OCI-LY3 (cell line): ENCODE results near the gene MDGA2.

Experiments used
- H2AFZ ChIP-seq: fragments of 200-600, 300-600 bp; shearing (Covaris generic); 2 replicates; pipeline ENCODE4 v1.6.0; 2014; ENCODE audit warnings: antibody characterized with exemption, low read depth, low read length
- H3K27ac ChIP-seq: fragments of 200-600, 300-600 bp; sonication (generic); 2 replicates; pipeline ENCODE4 v1.5.1; 2014; ENCODE audit warnings: mild to moderate bottlenecking, low read length, moderate library complexity, mixed read lengths
- H3K27me3 ChIP-seq: fragments of 200-600, 300-600 bp; sonication (generic); 2 replicates; pipeline ENCODE4 v1.6.1; 2014; ENCODE audit warnings: low read depth, low read length, mixed read lengths
- H3K36me3 ChIP-seq: fragments of 200-600, 300-600 bp; sonication (generic); replicated peaks from 2 replicates; pipeline ENCODE3; 2014; ENCODE audit warnings: low read depth, low read length, mixed read lengths
- H3K4me1 ChIP-seq: fragments of 300-600, 200-600 bp; sonication (generic); 2 replicates; pipeline ENCODE4 v1.6.1; 2014; ENCODE audit warnings: low read length, mixed read lengths
- H3K4me2 ChIP-seq: fragments of 200-600, 300-600 bp; sonication (generic); 2 replicates; pipeline ENCODE4 v1.6.1; 2014; ENCODE audit warnings: low read length, mixed read lengths
- H3K4me3 ChIP-seq: fragments of 300-600, 200-600 bp; sonication (generic); 2 replicates; pipeline ENCODE4 v1.5.1; 2014; ENCODE audit warnings: antibody characterized with exemption, mild to moderate bottlenecking, low read length, moderate library complexity
- H3K79me2 ChIP-seq: fragments of 300-600, 200-600 bp; shearing (Covaris generic); 2 replicates; pipeline ENCODE4 v1.6.1; 2014; ENCODE audit warnings: mild to moderate bottlenecking, low read length, mixed read lengths
- H3K9ac ChIP-seq: fragments of 300-600, 200-600 bp; shearing (Covaris generic); 2 replicates; pipeline ENCODE4 v1.6.0; 2014; ENCODE audit warnings: mild to moderate bottlenecking, low read length, moderate library complexity
- H3K9me3 ChIP-seq: fragments of 200-600, 300-600 bp; shearing (Covaris generic); 2 replicates; pipeline ENCODE4 v1.6.1; 2014; ENCODE audit warnings: low read length, mixed read lengths; ENCODE audit not compliant: insufficient read depth
- H4K20me1 ChIP-seq: fragments of 200-600, 300-600 bp; sonication (generic); 2 replicates; pipeline ENCODE4 v1.6.1; 2016; ENCODE audit warnings: low read length, mixed read lengths; ENCODE audit not compliant: insufficient read depth
- CTCF ChIP-seq: fragments of 200-600, 300-600 bp; sonication (generic); IDR thresholded peaks from 2 replicates; pipeline ENCODE4 v1.5.1; 2014; ENCODE audit warnings: antibody characterized with exemption, low read length, low read depth
- EZH2phosphoT487 ChIP-seq: fragments of 200-600 bp; shearing (Covaris generic); IDR thresholded peaks from 2 replicates; pipeline ENCODE4 v1.6.1; 2018; ENCODE audit warnings: antibody characterized with exemption, mixed run types, low read depth

MDGA2 gene

GRCh38 chr14:47345016-47345415 lies 330.4 kb downstream of the MDGA2 start:
- no peak overlapping the region for H3K4me2 ChIP-seq
- H3K79me2 ChIP-seq = no peaks in the 10 kb centered on the region
- H3K9ac ChIP-seq = no peak overlapping the region
- no peaks in the 10 kb centered on the region for H3K9me3 ChIP-seq
- no peak overlapping the region for H3K4me3 ChIP-seq
- H3K36me3 ChIP-seq = no peaks in the 10 kb centered on the region
- H3K4me1 ChIP-seq = peaks cover 19% of the 10 kb centered on the region
- no peak overlapping the region for H3K27ac ChIP-seq
- H4K20me1 ChIP-seq = no peaks in the 10 kb centered on the region
- no peak overlapping the region for H2AFZ ChIP-seq
- TF ChIP-seq EZH2phosphoT487 = no peak
- no peak for TF ChIP-seq CTCF
- 0 out of 2 replicates have a peak, but pooled peaks cover 8% of the 10 kb centered on the region for H3K27me3 ChIP-seq

- no peaks in the 10 kb centered on the region for H4K20me1 ChIP-seq
- H3K36me3 ChIP-seq = no peaks in the 10 kb centered on the region
- H2AFZ ChIP-seq = no peak overlapping the region
- peaks cover 5% of the 10 kb centered on the region for H3K27me3 ChIP-seq
- H3K9me3 ChIP-seq = no peaks in the 10 kb centered on the region
- H3K27ac ChIP-seq = no peak overlapping the region
- H3K9ac ChIP-seq = no peak overlapping the region
- H3K4me1 ChIP-seq = peaks cover 24% of the 10 kb centered on the region
- no peaks in the 10 kb centered on the region for H3K79me2 ChIP-seq
- no peak overlapping the region for H3K4me2 ChIP-seq
- TF ChIP-seq CTCF (peak; percentile 22), EZH2phosphoT487 (no peak)
- no peak overlapping the region for H3K4me3 ChIP-seq
Measured at GRCh38 chr14:47332939-47333338, 342.5 kb downstream of the MDGA2 start.

- Histone ChIP-seq H3K9me3 (no peaks in the 10 kb centered on the region), H2AFZ (no peak overlapping the region), H4K20me1 (no peaks in the 10 kb centered on the region), H3K79me2 (no peaks in the 10 kb centered on the region), H3K27me3 (peaks cover 8% of the 10 kb centered on the region), H3K4me2 (no peak overlapping the region), H3K9ac (no peak overlapping the region), H3K4me3 (no peak overlapping the region), H3K4me1 (peaks cover 26% of the 10 kb centered on the region), H3K27ac (no peak overlapping the region), H3K36me3 (no peaks in the 10 kb centered on the region)
- TF ChIP-seq EZH2phosphoT487 = no peak
- no peak for TF ChIP-seq CTCF
Measured at GRCh38 chr14:47332106-47332505, 343.3 kb downstream of the MDGA2 start.

GRCh38 chr14:47328376-47328775 lies 347.0 kb downstream of the MDGA2 start:
- H3K4me1 ChIP-seq = peaks cover 39% of the 10 kb centered on the region
- H3K9me3 ChIP-seq = no peaks in the 10 kb centered on the region
- H3K36me3 ChIP-seq = no peaks in the 10 kb centered on the region
- no peak overlapping the region for H3K4me3 ChIP-seq
- no peak overlapping the region for H3K4me2 ChIP-seq
- no peaks in the 10 kb centered on the region for H3K79me2 ChIP-seq
- no peak for TF ChIP-seq CTCF
- no peak for TF ChIP-seq EZH2phosphoT487
- no peak overlapping the region for H2AFZ ChIP-seq
- peaks cover 8% of the 10 kb centered on the region for H3K27me3 ChIP-seq
- H3K9ac ChIP-seq = no peak overlapping the region
- no peaks in the 10 kb centered on the region for H4K20me1 ChIP-seq
- H3K27ac ChIP-seq = no peak overlapping the region
